CD4-positive, alpha-beta T cell treated with Interleukin-17A for 4 hours (primary cell): ENCODE results near the gene C16orf95.
"Not testable (repeated sequence)": the region's sequence is repeated elsewhere in the genome, so short reads cannot be mapped to it uniquely, and the experiment has no call there.

Experiments
- DNase-seq: peaks from one replicate; pipeline ENCODE4 v3.0.0-alpha.2; 2020; ENCODE audit warnings: mixed read lengths

Gene C16orf95

GRCh38 chr16:87279094-87279658 lies 38.0 kb downstream of the C16orf95 start:
- DNase-seq, result no peak

DNA sequence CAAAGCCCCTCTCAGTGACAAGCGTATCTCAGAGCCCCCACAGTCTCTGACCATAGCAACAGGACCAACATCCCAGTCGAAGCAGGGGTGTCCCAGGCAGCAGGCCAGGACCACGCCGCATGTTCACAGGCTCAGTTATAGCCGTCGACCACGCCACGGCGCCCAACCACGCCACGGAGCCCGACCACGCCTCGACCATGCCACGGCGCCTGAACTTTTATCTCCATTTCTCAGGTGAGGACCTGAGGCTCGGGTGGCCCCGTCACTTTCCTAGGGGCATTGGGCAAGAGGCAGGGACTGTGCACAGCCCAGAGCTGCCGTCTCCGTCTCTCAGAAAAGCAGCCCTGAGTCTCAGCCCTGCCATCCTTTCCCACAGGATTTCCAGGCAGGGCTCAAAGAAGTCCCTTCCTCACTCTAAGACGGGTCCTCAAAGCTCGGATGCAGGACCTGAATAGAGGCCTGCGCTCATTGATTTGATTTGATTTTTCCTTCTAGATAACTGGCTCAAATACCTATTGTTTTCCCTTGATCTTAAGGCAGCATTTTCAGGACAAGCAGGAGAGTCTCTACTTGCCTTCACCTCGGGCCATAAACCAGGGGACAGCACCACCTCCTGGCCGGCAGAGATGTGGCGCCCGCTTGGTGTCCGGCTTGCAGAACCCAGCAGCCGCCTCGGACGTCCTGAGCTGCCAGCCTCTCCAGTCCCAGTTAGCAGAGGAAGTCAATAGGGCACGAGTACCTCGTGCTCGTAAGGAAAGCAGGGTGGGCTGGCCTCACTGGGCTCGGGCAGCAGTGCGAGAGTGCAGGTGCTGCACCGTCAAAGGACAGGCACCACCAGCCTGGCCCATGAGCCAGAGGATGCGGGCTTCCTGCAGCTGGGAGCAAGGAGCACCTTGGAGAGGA lies 38.8 kb downstream of the C16orf95 start:
- DNase-seq, result peak; percentile 32

DNA sequence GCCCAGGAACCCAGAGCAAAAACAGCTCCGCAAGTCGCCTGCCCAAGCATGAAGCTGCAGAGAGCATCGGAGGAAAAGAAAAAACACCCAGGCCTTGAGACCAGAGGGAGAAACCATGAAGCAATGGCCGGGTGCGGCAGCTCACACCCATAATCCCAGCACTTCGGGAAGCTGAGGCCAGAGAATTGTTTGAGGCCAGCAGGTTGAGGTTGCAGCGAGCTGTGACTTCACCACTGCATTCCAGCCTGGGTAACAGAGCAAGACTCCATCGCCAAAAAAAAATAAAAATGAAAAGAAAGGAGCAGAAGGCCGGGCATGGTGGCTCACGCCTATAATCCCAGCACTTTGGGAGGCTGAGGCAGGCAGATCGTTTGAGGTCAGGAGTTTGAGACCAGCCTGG lies 40.3 kb downstream of the C16orf95 start:
- DNase-seq, result no peak

GRCh38 chr16:87276091-87276701 lies 41.0 kb downstream of the C16orf95 start:
- no peak for DNase-seq

GRCh38 chr16:87274794-87275193 lies 42.4 kb downstream of the C16orf95 start:
- no peak for DNase-seq

- no peak for DNase-seq
Observed at GRCh38 chr16:87273471-87274030, 43.6 kb downstream of the C16orf95 start.

- no peak for DNase-seq
Observed at GRCh38 chr16:87271256-87271655, 45.9 kb downstream of the C16orf95 start.

- DNase-seq, result no peak
Observed at GRCh38 chr16:87267566-87267965, 49.6 kb downstream of the C16orf95 start.

GRCh38 chr16:87266846-87267245 lies 50.3 kb downstream of the C16orf95 start:
- no peak for DNase-seq

- DNase-seq, result no peak
Observed at GRCh38 chr16:87265261-87265660, 51.9 kb downstream of the C16orf95 start.

GRCh38 chr16:87264634-87265033 lies 52.6 kb downstream of the C16orf95 start:
- no peak for DNase-seq

DNA sequence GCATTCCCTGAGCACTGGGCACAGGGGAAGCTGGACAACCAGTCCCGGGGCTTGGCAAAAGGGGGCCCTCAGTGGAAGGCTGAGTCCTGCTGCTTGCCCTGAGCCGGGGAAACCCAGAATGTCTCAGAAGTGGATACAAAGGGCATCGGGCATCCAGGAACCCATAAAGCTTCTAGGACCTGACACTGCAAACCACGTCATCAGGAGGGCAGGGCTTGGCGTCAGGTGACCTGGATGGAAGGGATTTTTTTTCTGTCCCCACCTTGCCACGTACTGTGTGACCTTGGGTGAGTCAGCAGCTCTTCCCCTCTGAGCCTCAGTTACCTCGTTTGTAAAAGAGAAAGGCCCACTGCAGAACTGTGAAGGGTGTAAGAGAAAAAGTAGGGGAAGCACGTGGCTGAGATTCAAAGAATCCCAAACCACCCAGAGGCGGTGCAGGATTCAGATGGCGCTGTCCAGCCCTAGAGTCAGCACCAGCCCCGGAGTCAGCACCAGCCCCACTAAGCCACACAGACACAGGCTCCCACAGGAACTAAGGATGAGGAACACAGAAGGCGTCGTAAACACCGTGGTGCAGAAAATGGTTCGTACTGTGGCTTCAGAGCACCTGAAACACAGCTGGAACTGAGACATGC lies 53.7 kb downstream of the C16orf95 start:
- no peak for DNase-seq

- DNase-seq, result no peak
Observed at GRCh38 chr16:87259431-87259830, 57.8 kb downstream of the C16orf95 start.

GRCh38 chr16:87258653-87259052 lies 58.5 kb downstream of the C16orf95 start:
- DNase-seq, result not testable (repeated sequence)

GRCh38 chr16:87255866-87256265 lies 61.3 kb downstream of the C16orf95 start:
- no peak for DNase-seq

GRCh38 chr16:87254734-87255133 lies 62.5 kb downstream of the C16orf95 start:
- no peak for DNase-seq

GRCh38 chr16:87254296-87254695 lies 62.9 kb downstream of the C16orf95 start:
- DNase-seq, result no peak

DNA sequence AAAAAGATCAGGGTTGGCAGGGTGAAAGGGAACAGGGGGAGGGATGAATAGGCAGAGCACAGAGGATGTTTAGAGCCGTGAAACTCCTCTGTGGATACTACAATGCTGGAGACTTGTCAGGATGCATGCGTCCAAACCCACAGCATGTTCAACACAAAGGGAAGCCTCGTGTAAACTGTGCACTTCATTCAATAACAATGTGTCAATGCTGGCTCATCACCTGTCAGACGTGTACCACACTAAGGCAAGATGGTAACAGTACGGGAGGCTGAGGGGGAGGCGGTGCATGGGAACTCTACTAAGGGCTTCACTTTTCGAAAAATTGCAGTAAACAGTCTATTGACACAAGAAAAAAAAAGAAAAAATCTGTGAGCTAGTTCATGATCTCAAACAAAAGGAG lies 63.7 kb downstream of the C16orf95 start:
- no peak for DNase-seq
